Ascending aorta (tissue), 2 donors: Measurements from ENCODE around the gene GULP1. TPM values are rescaled to one million over a fixed set of nuclear protein-coding genes. Genes with fewer than 3 reads are reported as not detected.

Experiments
- DNase-seq, 2 donors: peaks; one replicate each; pipeline ENCODE4 v3.0.0-alpha.2; 2019; ENCODE audit warnings: low spot score in 2 of 2
- H3K27ac ChIP-seq, 2 donors: fragments of 200-600 bp; sonication (generic); one replicate each; pipeline ENCODE4 v1.5.1; 2016 to 2017; ENCODE audit warnings: mild to moderate bottlenecking in 1 of 2
- H3K27me3 ChIP-seq: fragments of 200-600 bp; sonication (generic); one replicate; pipeline ENCODE4 v1.5.1; 2017
- H3K36me3 ChIP-seq, 2 donors: fragments of 200-600 bp; sonication (generic); one replicate each; pipeline ENCODE4 v1.5.1; 2016
- H3K4me1 ChIP-seq, 2 donors: fragments of 200-600 bp; sonication (generic); one replicate each; pipeline ENCODE4 v1.5.1; 2016 to 2017; ENCODE audit warnings: mild to moderate bottlenecking in 1 of 2
- H3K4me3 ChIP-seq, 2 donors: fragments of 200-600 bp; sonication (generic); one replicate each; pipeline ENCODE4 v1.5.1; 2016 to 2017; ENCODE audit warnings: mild to moderate bottlenecking in 1 of 2
- H3K9me3 ChIP-seq, 2 donors: fragments of 200-600 bp; sonication (generic); one replicate each; pipeline ENCODE4 v1.5.1; 2016
- intact Hi-C: fragments of 100-400 bp; cut with DNase I; formaldehyde crosslinking; loops from one replicate; pipeline ENCODE4 v1.15.1; 2023
- total RNA-seq: library from RNA; depleted of rRNA; stranded (reverse); fragments of >200 nt; gene quantifications from one replicate; pipeline ENCODE4 v1.1.0, GENCODE V29; 2016
- TF ChIP-seq, protein P1 (sequence below), 3 experiments: fragments of 200-600 bp in 2 of 3; fragments of 450-650 bp in 1 of 3; sonication (generic) in 2 of 3; IDR thresholded peaks; one replicate each; pipeline ENCODE4 v1.5.1; 2016 to 2019; ENCODE audit warnings: antibody characterized with exemption in 3 of 3, mild to moderate bottlenecking in 1 of 3, moderate library complexity in 1 of 3

Gene GULP1
- total RNA-seq, 1 donor from 2014 or later, result 67.8 TPM

DNA sequence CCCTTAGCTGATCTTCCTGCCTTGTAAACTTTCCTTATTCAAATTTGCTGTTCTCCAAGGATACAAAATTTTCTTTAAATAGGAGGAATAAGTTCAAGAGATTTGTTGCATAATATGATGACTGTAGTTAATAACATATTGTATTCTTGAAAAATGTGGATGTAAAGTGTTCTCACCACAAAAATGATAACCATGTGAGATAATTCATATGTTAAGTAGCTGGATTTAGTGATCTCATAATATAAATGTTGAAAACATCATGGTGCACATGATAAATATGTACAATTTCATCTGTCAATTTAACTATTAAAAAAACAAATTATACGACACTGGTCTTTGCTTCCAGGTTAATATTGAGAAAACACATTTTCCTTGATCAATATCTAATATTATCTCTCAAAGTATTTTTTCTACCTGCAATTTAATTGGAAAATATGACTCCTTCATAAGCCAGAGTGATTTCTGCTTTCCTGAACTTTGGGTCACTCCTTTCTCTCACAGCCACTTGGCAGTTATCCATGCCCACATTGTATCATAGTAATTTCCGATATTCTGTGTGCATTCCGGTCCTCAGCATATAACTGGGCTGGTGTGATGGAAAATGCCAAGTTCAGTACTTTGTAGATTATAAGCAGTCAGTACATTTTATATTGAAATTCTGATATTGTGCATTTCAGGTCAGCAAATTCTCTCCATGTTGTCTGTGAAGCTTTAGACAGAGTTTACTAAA, 152.6 kb downstream of the GULP1 start:
- Histone ChIP-seq H3K4me1 (peaks cover 0 to 12% of the 10 kb centered on the region in 2 donors), H3K9me3 (no peaks in the 10 kb centered on the region), H3K27ac (no peak overlapping the region), H3K4me3 (no peak overlapping the region), H3K27me3 (no peaks in the 10 kb centered on the region), H3K36me3 (no peaks in the 10 kb centered on the region)
- no peak for DNase-seq
- intact Hi-C loops, result no loop called here
- TF ChIP-seq, protein P1, sequence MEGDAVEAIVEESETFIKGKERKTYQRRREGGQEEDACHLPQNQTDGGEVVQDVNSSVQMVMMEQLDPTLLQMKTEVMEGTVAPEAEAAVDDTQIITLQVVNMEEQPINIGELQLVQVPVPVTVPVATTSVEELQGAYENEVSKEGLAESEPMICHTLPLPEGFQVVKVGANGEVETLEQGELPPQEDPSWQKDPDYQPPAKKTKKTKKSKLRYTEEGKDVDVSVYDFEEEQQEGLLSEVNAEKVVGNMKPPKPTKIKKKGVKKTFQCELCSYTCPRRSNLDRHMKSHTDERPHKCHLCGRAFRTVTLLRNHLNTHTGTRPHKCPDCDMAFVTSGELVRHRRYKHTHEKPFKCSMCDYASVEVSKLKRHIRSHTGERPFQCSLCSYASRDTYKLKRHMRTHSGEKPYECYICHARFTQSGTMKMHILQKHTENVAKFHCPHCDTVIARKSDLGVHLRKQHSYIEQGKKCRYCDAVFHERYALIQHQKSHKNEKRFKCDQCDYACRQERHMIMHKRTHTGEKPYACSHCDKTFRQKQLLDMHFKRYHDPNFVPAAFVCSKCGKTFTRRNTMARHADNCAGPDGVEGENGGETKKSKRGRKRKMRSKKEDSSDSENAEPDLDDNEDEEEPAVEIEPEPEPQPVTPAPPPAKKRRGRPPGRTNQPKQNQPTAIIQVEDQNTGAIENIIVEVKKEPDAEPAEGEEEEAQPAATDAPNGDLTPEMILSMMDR (IDR thresholded peaks at IDR 0.05), result no peak

DNA sequence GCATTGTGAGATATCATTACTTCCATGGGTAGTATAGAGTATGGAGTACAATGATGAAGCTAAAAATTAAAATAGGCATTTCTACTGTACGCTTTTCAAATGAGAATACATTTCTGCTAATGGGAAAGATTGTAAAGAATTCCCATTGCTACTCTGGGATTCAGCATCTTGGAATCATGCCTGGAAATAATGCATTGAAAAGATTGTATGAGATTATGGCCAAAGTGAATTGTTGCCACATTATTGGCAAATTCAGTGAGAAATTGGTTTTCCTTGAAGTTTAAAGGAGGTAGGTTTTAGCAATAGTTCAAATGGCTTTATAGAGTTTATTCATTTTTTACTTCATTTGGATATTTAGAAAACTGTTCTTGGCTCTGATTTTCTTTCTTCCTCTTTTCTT, 157.9 kb downstream of the GULP1 start:
- Histone ChIP-seq H3K9me3 (no peaks in the 10 kb centered on the region), H3K27me3 (no peaks in the 10 kb centered on the region), H3K4me1 (peaks cover 0 to 8% of the 10 kb centered on the region in 2 donors), H3K27ac (no peak overlapping the region), H3K4me3 (no peak overlapping the region), H3K36me3 (no peaks in the 10 kb centered on the region)
- TF ChIP-seq, protein P1 (IDR thresholded peaks at IDR 0.05), result no peak
- DNase-seq, result no peak
- intact Hi-C loops, result no loop called here

DNA sequence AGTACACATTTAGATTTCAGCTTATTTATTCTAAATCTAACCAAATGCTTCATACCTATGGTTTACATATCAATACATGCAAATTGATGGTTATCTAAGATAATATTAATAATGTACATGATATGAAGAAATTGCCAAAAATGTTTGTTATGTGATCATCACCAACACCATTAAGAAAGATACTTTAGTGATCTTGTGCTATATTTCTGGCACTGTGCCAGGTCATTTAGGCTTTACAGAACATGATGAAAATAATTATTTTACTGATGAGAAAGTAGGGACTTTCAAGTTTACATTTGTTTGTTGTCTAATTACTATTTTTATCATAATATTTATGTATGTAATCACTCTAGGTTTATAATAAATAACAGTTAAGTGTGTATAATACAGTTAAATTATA, 158.3 kb downstream of the GULP1 start:
- intact Hi-C loops, result no loop called here
- TF ChIP-seq, protein P1 (IDR thresholded peaks at IDR 0.05), result no peak
- no peak overlapping the region for H3K27ac ChIP-seq
- H3K9me3 ChIP-seq, result no peaks in the 10 kb centered on the region
- no peak overlapping the region for H3K4me3 ChIP-seq
- no peaks in the 10 kb centered on the region for H3K27me3 ChIP-seq
- no peaks in the 10 kb centered on the region for H3K36me3 ChIP-seq
- no peak for DNase-seq
- H3K4me1 ChIP-seq, result peaks cover 0 to 8% of the 10 kb centered on the region in 2 donors

DNA sequence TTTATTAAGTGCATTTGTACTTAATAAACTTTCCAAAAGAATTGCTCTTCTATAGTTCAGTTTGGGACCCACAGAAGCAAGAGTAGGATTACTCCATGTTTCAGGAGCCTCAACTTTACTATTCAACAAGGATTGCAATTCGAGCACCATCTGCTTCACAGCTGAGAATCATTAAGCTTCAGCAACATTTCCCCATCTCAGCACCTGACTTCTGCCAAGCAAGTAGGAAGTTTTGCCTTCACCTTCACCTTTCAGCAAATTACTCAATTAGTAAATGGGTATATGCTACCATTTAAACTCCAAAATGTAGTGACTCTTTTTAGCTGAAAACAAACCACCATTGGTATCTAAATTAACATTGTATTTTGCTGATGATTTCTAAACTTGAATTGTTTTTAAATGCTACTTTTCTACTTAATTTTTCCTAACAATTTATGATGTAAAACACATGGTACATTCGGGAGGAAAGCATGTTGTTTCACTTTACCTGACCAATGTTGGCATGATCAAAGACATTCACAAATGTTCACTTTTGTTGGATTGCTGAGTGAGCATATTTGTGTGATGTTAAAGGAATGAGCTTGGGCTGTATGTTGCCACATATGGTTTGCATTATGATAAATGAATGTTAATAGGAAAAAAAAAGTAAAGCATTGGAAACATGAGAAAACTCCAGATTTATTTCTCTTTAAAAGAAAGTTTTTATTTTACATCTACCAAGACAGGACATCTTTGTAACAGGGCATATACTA, 159.2 kb downstream of the GULP1 start:
- Histone ChIP-seq H3K9me3 (no peaks in the 10 kb centered on the region), H3K27ac (no peak overlapping the region), H3K4me3 (no peak overlapping the region), H3K4me1 (peaks cover 0 to 8% of the 10 kb centered on the region in 2 donors), H3K27me3 (no peaks in the 10 kb centered on the region), H3K36me3 (no peaks in the 10 kb centered on the region)
- intact Hi-C loops, result no loop called here
- TF ChIP-seq, protein P1 (IDR thresholded peaks at IDR 0.05), result no peak
- DNase-seq, result no peak

DNA sequence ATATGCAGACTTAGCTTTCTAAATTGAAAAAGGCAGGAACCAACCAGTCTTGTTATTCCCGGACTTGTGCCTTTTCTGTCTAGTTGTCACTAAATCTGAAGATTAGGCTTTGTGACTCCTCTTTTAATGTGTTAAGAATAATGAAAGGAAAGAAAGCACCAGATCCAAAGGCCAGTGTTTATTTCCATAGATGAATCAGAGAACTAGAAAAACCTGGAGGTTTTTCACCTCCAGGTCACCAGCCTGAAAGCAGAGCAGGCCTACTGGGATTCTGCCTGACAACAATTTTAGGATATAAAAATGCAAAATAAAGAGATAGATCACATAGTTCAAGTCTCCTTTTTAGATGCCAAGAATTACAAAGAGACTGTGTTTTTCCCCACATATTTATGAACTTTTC, 160.4 kb downstream of the GULP1 start:
- H3K36me3 ChIP-seq, result no peaks in the 10 kb centered on the region
- TF ChIP-seq, protein P1 (IDR thresholded peaks at IDR 0.05), result no peak
- H3K9me3 ChIP-seq, result no peaks in the 10 kb centered on the region
- H3K27me3 ChIP-seq, result no peaks in the 10 kb centered on the region
- H3K4me3 ChIP-seq, result no peak overlapping the region
- H3K4me1 ChIP-seq, result peaks cover 0 to 8% of the 10 kb centered on the region in 2 donors
- DNase-seq, result no peak
- intact Hi-C loops, result no loop called here
- no peak overlapping the region for H3K27ac ChIP-seq
